ENCODE results near the gene CDH22. TPM values are rescaled to one million over a fixed set of nuclear protein-coding genes. Genes with fewer than 3 reads are reported as not detected.

The CDH22 gene
- total RNA-seq, 2 experiments from 2014 or later: not detected

GRCh38 chr20:46324960-46325703 lies 16.8 kb upstream of the CDH22 start:
- no peaks in the 10 kb centered on the region for H3K36me3 Mint-ChIP-seq
- DNase-seq (no peak), ATAC-seq (ENCODE audit: low read depth) (no peak)
- POLR2A ChIA-PET: no interaction called here
- no peak overlapping the region for H3K27ac Mint-ChIP-seq
- H3K9me3 Mint-ChIP-seq: no peaks in the 10 kb centered on the region
- H3K27me3 Mint-ChIP-seq: peaks cover 7% of the 10 kb centered on the region
- H3K4me3 Mint-ChIP-seq: no peak overlapping the region
- no peaks in the 10 kb centered on the region for H3K4me1 Mint-ChIP-seq

- POLR2A ChIA-PET: no interaction called here
- no peak overlapping the region for H3K27ac Mint-ChIP-seq
- no peaks in the 10 kb centered on the region for H3K4me1 Mint-ChIP-seq
- no peaks in the 10 kb centered on the region for H3K36me3 Mint-ChIP-seq
- no peaks in the 10 kb centered on the region for H3K9me3 Mint-ChIP-seq
- H3K27me3 Mint-ChIP-seq: peaks cover 10% of the 10 kb centered on the region
- no peak overlapping the region for H3K4me3 Mint-ChIP-seq
- no peak for DNase-seq
- no peak for ATAC-seq (ENCODE audit: low read depth)
Measured at GRCh38 chr20:46324379-46324778, 16.1 kb upstream of the CDH22 start.

GRCh38 chr20:46323557-46323956 lies 15.3 kb upstream of the CDH22 start:
- Mint-ChIP-seq H3K4me3 (no peak overlapping the region), H3K36me3 (no peaks in the 10 kb centered on the region), H3K4me1 (no peaks in the 10 kb centered on the region), H3K27ac (no peak overlapping the region), H3K9me3 (no peaks in the 10 kb centered on the region), H3K27me3 (peaks cover 15% of the 10 kb centered on the region)
- POLR2A ChIA-PET: no interaction called here
- DNase-seq (no peak), ATAC-seq (ENCODE audit: low read depth) (no peak)

- DNase-seq: no peak
- no peaks in the 10 kb centered on the region for H3K9me3 Mint-ChIP-seq
- POLR2A ChIA-PET: no interaction called here
- ATAC-seq (ENCODE audit: low read depth): no peak
- H3K27me3 Mint-ChIP-seq: peaks cover 19% of the 10 kb centered on the region
- no peak overlapping the region for H3K4me3 Mint-ChIP-seq
- no peaks in the 10 kb centered on the region for H3K36me3 Mint-ChIP-seq
- no peaks in the 10 kb centered on the region for H3K4me1 Mint-ChIP-seq
- H3K27ac Mint-ChIP-seq: no peak overlapping the region
Measured at GRCh38 chr20:46322641-46323040, 14.3 kb upstream of the CDH22 start.

GRCh38 chr20:46317685-46318177 lies 9.4 kb upstream of the CDH22 start:
- POLR2A ChIA-PET: no interaction called here
- Mint-ChIP-seq H3K9me3 (no peaks in the 10 kb centered on the region), H3K36me3 (no peaks in the 10 kb centered on the region), H3K27ac (no peak overlapping the region), H3K4me1 (no peaks in the 10 kb centered on the region), H3K4me3 (no peak overlapping the region), H3K27me3 (peaks cover 52% of the 10 kb centered on the region)
- no peak for DNase-seq
- no peak for ATAC-seq (ENCODE audit: low read depth)

- DNase-seq: no peak
- H3K27ac Mint-ChIP-seq: no peak overlapping the region
- peaks cover 55% of the 10 kb centered on the region for H3K27me3 Mint-ChIP-seq
- POLR2A ChIA-PET: no interaction called here
- H3K4me1 Mint-ChIP-seq: peaks cover under 1% of the 10 kb centered on the region
- ATAC-seq (ENCODE audit: low read depth): no peak
- H3K9me3 Mint-ChIP-seq: no peaks in the 10 kb centered on the region
- H3K4me3 Mint-ChIP-seq: no peak overlapping the region
- H3K36me3 Mint-ChIP-seq: no peaks in the 10 kb centered on the region
Measured at GRCh38 chr20:46316984-46317684, 8.8 kb upstream of the CDH22 start.

- Mint-ChIP-seq H3K4me1 (peaks cover 4% of the 10 kb centered on the region), H3K27me3 (peaks cover 73% of the 10 kb centered on the region), H3K4me3 (no peak overlapping the region), H3K27ac (no peak overlapping the region), H3K36me3 (no peaks in the 10 kb centered on the region), H3K9me3 (no peaks in the 10 kb centered on the region)
- DNase-seq (no peak), ATAC-seq (ENCODE audit: low read depth) (no peak)
- POLR2A ChIA-PET: no interaction called here
Measured at GRCh38 chr20:46315311-46315710, 7.0 kb upstream of the CDH22 start.

GRCh38 chr20:46312945-46313861 lies 4.9 kb upstream of the CDH22 start:
- no peak for ATAC-seq (ENCODE audit: low read depth)
- Mint-ChIP-seq H3K27me3 (peaks cover 82% of the 10 kb centered on the region), H3K9me3 (no peaks in the 10 kb centered on the region), H3K36me3 (no peaks in the 10 kb centered on the region), H3K27ac (no peak overlapping the region), H3K4me3 (no peak overlapping the region), H3K4me1 (peaks cover 4% of the 10 kb centered on the region)
- POLR2A ChIA-PET: no interaction called here
- no peak for DNase-seq

- Mint-ChIP-seq H3K36me3 (no peaks in the 10 kb centered on the region), H3K4me3 (no peak overlapping the region), H3K4me1 (peaks cover 4% of the 10 kb centered on the region), H3K9me3 (no peaks in the 10 kb centered on the region), H3K27ac (no peak overlapping the region), H3K27me3 (peaks cover 79% of the 10 kb centered on the region)
- no peak for DNase-seq
- ATAC-seq (ENCODE audit: low read depth): no peak
- POLR2A ChIA-PET: no interaction called here
Measured at GRCh38 chr20:46312075-46312944, 4.0 kb upstream of the CDH22 start.

GRCh38 chr20:46311719-46312074 lies 3.4 kb upstream of the CDH22 start:
- H3K27ac Mint-ChIP-seq: no peak overlapping the region

GRCh38 chr20:46311039-46311650 lies 2.8 kb upstream of the CDH22 start:
- no peaks in the 10 kb centered on the region for H3K9me3 Mint-ChIP-seq
- no peak overlapping the region for H3K27ac Mint-ChIP-seq
- POLR2A ChIA-PET: no interaction called here

More at GRCh38 chr20:46311719-46312074, 3.4 kb upstream of the CDH22 start:
- DNase-seq (no peak), ATAC-seq (ENCODE audit: low read depth) (no peak)
- H3K4me3 Mint-ChIP-seq: no peak overlapping the region
- POLR2A ChIA-PET: no interaction called here
- H3K9me3 Mint-ChIP-seq: no peaks in the 10 kb centered on the region
- H3K4me1 Mint-ChIP-seq: peaks cover 5% of the 10 kb centered on the region
- H3K27me3 Mint-ChIP-seq: peaks cover 78% of the 10 kb centered on the region
- no peaks in the 10 kb centered on the region for H3K36me3 Mint-ChIP-seq

GRCh38 chr20:46309945-46310344 lies 1.6 kb upstream of the CDH22 start:
- H3K36me3 Mint-ChIP-seq: no peaks in the 10 kb centered on the region
- DNase-seq: no peak
- H3K27me3 Mint-ChIP-seq: peaks cover 75% of the 10 kb centered on the region
- H3K4me3 Mint-ChIP-seq: no peak overlapping the region
- no peaks in the 10 kb centered on the region for H3K9me3 Mint-ChIP-seq
- H3K27ac Mint-ChIP-seq: no peak overlapping the region
- no peak for ATAC-seq (ENCODE audit: low read depth)
- POLR2A ChIA-PET: no interaction called here
- peaks cover 6% of the 10 kb centered on the region for H3K4me1 Mint-ChIP-seq

More at GRCh38 chr20:46311039-46311650, 2.8 kb upstream of the CDH22 start:
- Mint-ChIP-seq H3K36me3 (no peaks in the 10 kb centered on the region), H3K4me3 (no peak overlapping the region), H3K27me3 (peaks cover 77% of the 10 kb centered on the region), H3K4me1 (peaks cover 6% of the 10 kb centered on the region)
- ATAC-seq (ENCODE audit: low read depth): no peak
- DNase-seq: no peak

GRCh38 chr20:46307999-46308257 lies 370 bp downstream of the CDH22 start:
- Mint-ChIP-seq H3K9me3 (no peaks in the 10 kb centered on the region), H3K27ac (no peak overlapping the region), H3K27me3 (peaks cover 63% of the 10 kb centered on the region), H3K4me1 (peaks cover 6% of the 10 kb centered on the region), H3K36me3 (no peaks in the 10 kb centered on the region), H3K4me3 (no peak overlapping the region)
- POLR2A ChIA-PET: no interaction called here
- DNase-seq (no peak), ATAC-seq (ENCODE audit: low read depth) (no peak)
